Inflammatory macrophage treated with lipopolysaccharide for 4 hours (primary cell): ENCODE results near the gene PPP2R3B.
A peak's percentile ranks its signal among the peaks of the same experiment; 100 is the strongest.
"Not testable (repeated sequence)": the region's sequence is repeated elsewhere in the genome, so short reads cannot be mapped to it uniquely, and the experiment has no call there.

ENCODE experiments used
- DNase-seq: peaks from one replicate; pipeline ENCODE4 v3.0.0-alpha.2; 2020

Gene PPP2R3B

GRCh38 chrX:317424-318067 lies 69.2 kb downstream of the PPP2R3B start:
- peak; percentile 94 for DNase-seq

DNA sequence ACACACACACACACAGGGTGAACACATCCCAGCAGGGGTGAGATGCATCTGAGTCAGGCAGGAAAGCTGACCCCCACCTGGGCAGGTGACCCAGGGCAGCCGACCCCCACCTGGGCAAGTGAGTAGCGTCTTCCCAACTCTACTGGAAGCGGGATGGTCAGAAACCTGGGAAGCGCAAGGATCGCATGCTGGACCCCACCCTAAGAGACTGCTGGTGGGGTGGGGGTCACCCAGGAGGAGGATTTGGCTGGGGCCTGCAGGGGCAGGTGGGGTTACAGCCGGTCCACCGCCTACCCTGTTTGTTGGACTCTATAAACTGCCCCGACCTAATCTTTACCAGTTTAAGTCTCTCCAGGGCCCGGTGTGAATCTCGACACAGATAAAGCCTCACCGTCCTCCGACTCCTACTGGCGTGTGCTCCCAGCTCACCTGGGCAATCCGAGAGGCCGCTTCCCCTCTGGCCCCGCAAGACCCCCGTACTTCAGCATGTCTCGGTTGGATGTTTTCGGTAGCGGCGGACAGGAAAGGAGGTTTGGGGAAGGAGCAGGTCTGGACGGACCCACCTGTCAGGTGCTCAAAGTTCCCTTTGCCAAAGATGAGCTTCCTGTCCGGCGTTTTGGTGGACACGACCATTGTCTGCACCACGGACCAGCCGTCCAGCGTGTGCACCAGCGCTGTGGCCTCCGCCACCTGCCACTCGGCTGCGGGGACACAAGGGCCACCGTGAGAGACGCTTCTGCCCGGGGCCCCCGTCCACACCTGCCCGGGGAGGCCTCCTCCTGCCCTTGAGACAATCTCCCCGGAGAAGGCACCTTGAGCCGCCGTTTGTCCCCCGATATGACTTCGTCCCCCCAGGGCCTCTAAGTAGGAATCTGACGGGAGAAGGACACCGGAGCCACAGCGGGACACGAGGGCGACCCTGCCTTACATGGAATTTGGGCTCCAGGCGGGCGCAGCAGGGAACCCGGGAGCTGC lies 70.1 kb downstream of the PPP2R3B start:
- DNase-seq, result no peak

DNA sequence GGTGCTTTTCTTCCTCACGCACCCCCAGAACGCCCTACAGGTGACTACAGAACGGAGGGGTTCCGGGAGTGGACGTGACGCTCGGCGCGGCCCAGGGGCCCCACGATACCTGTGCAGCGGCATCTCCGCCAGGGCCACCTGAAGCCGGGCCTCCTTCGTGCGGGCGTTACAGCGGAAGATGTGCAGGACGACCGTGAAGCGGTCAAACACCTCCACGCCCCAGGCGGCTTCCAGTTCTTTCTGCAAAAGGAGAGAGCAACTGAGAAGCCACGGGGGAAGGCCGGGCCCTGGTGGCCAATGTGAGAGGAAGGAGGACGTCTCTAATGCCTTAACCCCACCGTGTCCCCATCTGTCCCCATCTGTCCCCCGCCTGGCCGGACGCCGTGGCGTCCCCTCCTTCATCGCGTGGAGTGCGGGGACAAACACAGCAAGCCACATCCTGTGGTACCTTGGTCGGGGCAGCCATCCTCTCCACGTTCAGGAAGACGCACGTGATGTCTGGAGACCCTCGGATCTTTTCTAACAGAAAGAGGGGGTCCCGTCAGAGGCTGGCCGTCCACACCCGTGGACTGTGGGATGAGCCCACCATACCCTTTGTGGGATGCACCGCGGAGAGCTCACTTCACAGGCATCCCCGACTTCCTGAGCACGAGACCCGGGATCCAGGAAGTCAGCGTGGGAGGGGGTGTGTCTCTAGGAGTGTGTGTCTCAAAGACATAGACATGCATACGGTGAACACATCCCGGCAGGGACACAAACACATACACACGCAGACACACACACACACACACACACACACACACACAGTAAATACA lies 71.7 kb downstream of the PPP2R3B start:
- no peak for DNase-seq

DNA sequence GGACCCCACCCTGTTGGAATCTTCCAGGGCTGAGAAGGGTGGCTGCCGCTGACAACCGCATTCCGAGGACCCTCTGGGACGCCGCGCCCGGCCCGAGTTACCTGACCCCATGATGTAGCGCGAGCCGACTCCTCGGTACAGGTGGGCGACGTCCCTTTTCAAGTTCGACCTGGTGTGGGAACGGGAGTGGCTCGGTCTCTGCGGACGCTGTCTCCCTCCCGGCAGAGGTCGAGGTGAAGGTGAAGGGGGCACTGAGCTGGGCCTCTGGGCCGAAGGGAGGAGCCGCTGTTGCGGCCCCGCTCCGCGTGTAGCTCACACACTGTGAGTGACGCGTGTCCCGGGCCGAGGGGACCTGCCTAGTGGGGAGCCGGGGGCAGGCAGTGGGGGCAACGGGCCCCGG lies 72.7 kb downstream of the PPP2R3B start:
- DNase-seq, result no peak

GRCh38 chrX:313546-313945 lies 73.2 kb downstream of the PPP2R3B start:
- no peak for DNase-seq

GRCh38 chrX:312621-313331 lies 73.9 kb downstream of the PPP2R3B start:
- DNase-seq, result no peak

DNA sequence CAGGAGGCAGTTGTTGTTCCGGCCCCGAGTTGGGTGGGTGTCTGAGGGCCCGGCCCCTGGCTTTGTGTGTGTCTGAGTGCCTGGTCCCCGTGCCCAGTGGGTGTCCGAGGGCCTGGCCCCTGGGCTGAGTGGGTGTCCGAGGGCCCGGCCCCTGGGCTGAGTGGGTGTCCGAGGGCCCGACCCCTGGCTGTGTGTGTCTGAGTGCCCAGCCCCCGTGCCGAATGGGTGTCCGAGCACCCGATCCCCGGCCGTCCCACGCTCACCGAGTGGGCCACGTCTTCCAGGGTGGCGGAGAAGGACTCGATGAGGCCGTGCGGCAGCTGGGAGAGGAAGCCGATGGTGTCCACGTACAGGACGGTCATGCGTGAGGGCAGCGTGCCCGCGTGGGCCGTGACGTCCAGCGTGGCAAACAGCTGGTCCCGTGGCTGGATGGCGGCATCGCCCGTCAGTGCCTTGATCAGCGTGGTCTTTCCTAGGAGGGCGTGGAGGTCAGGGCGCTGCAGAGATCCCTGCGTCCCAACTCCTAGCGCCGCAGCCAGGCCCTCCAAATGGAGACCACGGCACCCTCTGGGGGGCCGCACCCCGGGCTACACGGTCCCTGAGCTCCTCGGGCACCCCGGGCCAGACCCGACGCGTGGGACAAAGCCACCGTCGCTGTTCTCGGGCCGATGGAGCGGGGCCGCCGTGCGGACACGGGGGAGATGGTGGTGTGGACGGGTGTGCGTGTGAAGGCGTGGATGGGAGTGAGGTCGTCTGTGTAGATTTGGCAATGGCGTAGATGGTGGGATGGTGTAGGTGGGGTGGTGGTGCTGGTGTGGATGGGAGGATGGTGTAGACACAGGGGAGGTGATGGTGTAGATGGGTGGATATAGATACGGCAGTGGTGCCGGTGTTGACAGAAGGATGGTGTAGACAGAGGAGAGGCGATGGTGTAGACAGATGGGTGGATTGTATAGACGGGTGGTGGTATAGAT lies 75.3 kb downstream of the PPP2R3B start:
- DNase-seq, result no peak

DNA sequence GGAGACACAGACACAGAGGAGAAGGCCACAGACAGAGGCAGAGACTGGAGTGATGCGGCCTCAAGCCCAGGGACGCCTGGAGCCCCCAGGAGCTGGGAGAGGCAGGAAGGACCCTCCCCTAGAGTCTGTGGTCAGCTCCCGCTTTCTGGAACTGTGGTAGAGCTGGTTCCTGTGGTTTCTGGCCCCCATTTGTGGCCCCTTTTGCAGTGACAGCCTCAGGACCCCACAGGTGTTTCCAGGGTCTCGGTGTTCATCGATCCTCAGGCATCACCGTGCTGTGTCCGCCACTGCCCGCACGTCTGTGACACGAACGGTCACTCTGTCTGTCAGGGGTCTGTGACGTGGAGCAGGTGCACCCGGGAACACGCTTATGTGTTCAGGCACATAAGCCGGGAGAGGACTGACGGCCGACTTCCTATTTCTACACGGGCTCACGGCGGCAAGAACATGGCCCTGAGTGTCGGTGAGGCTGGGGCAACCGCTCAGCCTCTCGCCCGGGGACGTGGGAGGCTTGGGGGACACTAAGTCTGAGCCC lies 76.0 kb downstream of the PPP2R3B start:
- DNase-seq, result no peak

- no peak for DNase-seq
These were observed 77.7 kb downstream of the PPP2R3B start for GRCh38 chrX:308821-309520.

GRCh38 chrX:307261-308111 lies 79.2 kb downstream of the PPP2R3B start:
- DNase-seq, result no peak

GRCh38 chrX:306614-307251 lies 80.0 kb downstream of the PPP2R3B start:
- not testable (repeated sequence) for DNase-seq

GRCh38 chrX:305781-306613 lies 80.7 kb downstream of the PPP2R3B start:
- not testable (repeated sequence) for DNase-seq

- no peak for DNase-seq
These were observed 83.7 kb downstream of the PPP2R3B start for GRCh38 chrX:302975-303374.

- DNase-seq, result no peak
These were observed 86.4 kb downstream of the PPP2R3B start for GRCh38 chrX:300334-300733.

DNA sequence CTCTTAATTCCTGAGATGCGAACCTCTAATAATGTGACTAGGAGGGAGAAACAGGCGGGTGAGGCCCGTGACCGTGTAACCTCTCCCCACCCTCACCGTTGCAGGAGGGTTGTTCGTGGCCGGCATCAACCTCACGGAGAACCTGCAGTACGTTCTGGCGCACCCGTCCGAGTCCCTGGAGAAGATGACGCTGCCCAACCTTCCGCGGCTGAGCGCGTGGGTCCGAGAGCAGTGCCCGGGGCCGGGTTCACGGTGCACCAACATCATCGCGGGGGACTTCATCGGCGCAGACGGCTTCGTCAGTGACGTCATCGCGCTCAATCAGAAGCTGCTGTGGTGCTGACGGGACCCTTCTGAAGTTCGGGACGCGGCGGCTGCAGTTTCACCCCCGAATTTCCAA lies 87.7 kb downstream of the PPP2R3B start:
- DNase-seq, result no peak

GRCh38 chrX:295136-295535 lies 91.6 kb downstream of the PPP2R3B start:
- no peak for DNase-seq

DNA sequence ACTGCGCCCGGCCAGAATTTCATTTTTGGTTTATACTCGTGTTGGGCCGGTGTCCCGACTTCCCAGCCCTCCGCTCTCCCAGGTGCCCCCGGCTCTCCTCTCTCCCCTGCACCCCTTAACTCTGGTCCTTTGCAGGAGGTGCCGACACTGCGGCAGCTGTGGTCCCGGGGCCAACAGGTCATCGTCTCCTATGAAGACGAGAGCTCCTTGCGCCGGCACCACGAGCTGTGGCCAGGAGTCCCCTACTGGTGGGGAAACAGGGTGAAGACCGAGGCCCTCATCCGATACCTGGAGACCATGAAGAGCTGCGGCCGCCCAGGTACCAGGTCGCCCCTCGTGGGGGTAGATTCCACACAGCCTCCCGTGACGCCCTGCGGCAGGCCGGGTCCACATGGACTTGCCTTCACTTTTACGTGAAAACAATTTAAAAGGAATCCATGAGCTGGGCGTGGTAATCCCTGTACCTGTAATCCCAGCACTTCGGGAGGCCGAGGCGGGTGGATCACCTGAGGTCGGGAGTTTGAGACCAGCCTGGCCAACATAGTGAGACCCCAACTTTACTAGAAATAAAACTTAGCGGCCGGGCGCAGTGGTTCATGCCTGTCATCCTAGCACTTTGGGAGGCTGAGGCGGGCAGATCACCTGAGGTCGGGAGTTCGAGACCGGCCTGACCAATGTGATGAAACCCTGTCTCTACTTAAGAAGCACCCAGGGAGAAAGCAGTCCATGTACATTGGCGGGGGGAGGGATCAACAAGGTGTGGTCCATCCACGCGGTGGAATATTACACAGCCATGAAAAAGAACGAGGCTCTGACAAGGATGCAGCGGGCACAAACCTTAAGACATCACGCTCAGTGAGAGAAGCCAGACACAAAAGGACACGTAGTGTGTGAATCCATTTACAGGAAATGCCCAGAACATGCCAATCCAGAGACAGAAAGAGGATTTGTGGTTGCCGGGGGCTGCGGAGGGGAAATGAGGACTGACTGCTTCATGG lies 93.5 kb downstream of the PPP2R3B start:
- DNase-seq, result no peak
